Measurements from ENCODE around the gene SLC38A6.
A peak's percentile ranks its signal among the peaks of the same experiment; 100 is the strongest.

SLC38A6 gene

DNA sequence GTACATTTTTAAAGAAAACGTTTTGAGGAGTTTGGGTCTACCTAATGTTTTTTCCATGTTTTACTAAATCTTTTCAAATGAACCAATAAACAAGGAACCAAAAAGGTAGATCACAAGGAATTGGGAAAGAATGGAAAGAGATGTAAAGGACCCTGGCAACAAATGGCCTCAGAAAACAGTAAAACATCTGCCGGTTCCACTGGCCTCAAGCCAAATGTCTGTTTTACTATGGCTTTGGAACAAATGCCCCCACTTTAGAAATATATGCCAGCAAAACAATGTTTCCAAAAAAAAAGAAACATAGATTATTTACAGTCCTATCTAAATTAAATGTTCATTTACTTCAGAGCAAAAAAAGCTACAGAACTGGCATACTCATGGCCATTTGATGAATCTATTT is 3.2 kb upstream of the SLC38A6 start:
- DNase-seq (ENCODE audit: low read depth in 2 of 2) = no peak

DNA sequence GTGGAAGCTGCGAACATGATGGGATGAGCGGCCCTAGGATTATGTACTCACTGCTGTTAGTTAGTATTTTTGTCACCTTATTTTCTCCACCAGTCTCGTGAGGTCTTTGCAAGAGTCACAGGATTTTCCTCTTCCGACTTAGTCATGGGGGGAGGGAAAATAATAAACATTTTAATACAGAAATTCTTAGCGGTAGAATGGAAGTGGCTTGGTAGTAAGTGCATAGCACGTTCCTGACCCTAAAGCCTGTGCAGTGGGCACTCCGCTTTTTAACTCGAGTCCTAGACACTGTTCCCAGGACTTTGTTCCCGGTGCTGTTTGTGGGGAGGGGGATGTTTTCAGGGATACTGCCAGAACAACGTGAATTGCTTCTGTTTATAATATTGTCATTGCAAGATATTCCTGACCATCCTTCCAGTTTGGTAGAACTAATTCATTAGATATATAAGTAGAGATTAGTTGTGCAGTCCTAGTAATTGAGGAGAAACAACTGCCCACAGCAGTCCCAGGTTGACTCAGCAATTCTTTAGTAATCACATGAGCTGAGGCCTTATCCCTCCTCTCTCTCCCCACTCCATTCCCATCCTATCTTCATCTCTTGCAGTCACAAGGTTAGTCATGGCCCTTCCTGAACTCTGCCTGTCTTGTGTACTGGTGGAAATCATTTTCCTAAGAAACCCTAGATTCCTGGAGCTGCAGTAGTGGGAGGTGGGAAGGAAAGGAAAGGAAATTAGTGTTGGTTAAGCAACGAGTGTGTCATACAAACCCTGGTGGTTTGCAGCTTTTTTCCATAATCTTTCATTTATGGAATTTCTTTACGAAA is 799 bp downstream of the SLC38A6 start:
- DNase-seq (ENCODE audit: low read depth in 2 of 2) = no peak

DNA sequence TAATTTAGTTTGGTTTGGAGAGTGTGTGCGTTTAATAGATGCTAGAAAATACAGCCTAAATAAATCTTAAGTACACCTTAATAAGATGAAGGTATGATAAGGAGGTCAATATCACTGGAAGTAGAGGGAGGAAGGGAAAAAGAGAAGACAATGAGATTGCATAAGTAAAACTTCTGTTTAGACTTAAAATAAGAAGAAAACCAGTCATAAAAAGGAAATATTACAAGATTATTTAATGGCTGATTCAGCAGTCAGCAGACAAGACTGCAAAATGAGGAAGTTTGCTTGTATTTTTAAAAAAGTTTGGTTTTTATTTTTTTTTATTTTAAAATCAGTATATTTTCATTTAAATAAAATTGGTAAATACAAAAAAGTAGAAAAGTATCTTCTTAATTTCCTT is 3.2 kb downstream of the SLC38A6 start:
- no peak for DNase-seq (ENCODE audit: low read depth in 2 of 2)

DNA sequence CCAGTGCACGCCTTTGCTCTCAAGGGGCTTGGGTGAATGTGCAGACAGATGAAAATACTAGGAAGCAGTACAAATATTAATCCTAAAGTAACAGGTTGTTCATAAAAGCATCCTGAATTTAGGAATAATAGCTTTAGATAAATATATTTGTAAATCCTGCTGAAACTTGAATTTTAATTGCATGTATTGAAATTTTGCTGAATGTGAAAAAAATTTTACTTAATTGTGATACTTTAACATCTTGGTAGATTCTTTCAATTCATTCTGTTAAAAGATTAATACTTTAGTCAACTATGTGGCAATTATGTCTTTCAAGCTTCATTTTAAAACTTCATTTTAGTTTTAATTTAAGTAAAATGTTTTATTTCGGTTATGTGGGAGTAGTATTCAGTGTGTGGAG is 5.5 kb downstream of the SLC38A6 start:
- DNase-seq (ENCODE audit: low read depth in 2 of 2) = no peak

DNA sequence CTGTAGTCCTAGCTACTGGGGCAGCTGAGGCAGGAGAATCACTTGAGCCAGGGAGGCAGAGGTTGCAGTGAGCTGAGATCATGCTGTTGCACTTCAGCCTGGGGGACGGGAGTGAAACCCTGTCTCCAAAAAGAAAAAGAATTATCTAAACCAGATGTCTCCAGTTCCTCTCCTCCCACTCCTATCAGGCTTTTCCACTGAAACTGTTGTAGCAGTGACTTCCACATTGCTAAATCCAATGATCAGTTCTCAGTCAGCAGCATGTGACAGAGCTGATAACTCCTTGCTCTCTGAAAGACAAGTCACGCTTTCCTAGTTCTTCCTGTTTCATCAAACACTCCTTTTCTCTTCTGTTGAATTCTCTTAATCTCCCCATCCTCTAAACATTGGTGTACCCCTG is 8.6 kb downstream of the SLC38A6 start:
- DNase-seq (ENCODE audit: low read depth in 2 of 2) = no peak

DNA sequence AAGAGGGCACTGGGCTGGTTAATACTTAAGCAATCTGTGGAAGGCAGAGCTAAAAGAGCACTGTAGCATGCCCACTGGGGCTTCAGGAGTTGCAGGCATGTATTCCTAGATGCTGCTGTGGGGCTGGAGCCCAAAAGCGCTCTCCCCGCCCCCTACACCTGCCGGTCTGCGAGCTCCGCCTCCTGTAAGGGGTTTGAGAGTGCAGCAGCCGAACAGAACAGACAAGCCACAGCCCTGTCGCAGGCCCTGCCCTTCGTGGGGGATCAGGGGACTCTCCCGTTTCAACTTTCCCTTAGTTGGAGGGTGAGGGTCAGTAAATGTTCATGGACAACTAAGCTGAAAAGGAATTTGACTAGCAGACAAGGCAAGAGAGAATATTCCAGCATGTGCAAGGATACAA is 17.6 kb downstream of the SLC38A6 start:
- DNase-seq (ENCODE audit: low read depth in 2 of 2) = no peak

DNA sequence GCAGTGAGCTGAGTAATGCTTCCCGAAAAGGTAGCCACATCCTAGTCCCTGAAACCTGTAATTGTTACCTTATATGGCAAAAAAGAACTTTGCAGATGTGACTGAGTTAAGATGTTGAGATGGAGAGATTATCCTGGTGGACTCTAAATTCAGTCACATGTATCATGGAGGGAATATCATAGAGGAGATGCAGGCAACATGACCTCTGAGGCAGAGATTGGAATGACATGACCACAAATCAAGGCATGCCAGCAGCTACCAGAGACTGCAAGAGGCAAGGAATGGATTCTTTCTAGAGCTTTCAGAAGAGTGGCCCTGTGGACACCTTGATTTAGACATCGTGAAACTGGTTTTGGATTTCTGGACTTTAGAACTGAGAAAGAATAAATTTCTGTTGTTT is 18.5 kb downstream of the SLC38A6 start:
- DNase-seq (ENCODE audit: low read depth in 2 of 2) = no peak

DNA sequence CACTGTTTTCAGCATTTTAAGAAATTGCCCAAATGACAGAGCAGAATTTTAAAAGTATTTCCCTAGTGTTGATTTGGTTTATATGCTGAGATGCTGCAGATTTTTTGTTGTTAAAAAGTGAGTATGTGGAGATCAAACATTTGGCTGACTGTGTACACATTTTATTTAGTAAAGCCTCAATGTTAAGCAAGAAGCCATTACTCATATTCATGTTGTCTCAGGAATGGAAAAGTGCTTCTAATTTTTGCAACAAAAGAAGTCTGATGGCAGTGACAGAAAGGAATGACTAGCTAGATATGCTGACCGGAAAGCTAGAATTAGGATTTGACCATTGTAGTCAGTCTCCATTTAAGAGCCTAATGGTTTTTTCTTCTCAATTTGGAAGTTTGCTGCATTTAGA is 22.5 kb downstream of the SLC38A6 start:
- no peak for DNase-seq (ENCODE audit: low read depth in 2 of 2)

DNA sequence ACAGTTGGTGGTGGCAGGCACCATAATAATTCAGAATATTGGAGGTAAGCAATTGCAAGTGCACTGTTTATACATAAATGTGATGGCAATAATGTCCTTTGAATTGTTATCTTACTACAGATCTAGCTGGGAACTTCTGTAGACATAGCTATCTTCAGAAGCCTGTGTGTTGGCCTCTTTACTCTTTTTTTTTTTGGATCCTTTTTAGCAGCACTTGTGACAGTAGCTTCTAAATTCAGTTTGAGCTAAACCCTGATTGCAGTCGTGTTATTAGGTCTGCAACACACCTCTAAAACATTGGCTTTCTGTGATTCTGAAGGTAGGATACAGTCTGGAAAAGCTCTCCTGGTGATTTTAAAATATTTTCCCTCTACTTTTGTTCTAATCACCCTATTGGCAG is 38.5 kb downstream of the SLC38A6 start:
- DNase-seq (ENCODE audit: low read depth in 2 of 2) = no peak

DNA sequence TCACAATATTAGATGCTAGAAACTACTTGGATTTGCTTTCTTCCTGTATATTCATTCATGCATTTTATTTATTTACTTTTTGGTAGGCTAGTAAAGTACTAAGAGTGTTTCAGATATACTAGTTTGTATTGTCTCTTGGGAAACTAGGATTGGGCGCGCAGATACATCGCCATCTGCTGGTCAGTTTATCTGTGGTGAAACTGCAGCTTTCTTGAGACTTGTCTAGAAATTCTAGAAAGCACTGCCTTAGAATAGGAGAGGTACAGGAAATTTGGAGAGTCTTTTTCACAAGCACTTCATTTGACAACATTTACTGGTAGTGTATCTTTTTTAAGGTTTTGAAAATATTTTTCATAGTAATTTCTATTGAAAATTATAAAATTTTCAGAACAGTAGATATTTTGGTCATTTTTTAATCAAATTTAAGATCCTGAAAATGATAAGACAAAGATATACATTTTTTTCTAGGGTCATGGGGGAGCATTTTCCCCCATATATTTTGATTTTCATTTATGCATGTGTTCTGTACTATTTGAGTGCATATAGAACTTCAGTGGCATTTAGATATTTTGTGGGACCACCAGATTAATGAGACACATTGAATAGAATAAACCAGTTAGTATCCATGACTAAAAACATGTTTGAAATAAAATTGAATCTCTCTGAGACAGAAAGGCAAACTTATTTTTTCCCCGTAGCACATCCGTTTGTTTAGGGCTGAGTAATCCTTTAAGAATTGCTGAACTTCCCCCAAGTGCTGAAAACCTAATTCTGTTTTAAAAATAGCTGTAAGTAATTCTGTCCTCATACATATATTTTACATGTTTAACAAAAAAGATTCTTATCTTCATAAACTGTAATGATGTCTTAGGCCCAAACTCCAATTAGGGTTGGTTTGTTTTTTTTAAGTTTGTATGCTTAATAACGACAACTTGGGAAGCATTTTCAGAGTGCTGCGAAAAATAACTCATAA is 44.5 kb downstream of the SLC38A6 start:
- peak; percentile 14 to 16 for DNase-seq (ENCODE audit: low read depth in 2 of 2)

DNA sequence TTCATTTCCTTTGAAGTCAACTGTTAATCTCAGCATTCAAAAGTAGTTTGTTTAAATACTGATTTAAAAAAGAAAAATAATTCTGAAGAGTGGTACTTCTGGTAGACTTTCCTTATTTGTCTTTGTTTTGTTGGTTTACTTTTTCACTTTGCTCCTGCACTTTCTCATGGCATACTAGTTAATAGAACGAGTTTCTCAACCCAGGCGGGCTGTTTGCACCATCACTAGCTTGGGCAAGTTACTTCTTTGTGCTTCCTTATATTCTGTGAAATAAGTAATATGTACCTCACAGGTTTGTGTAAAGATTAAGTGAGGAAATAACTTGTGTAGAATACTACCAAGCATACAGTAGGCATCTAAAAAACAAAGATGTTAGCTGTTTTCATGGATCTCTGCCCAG is 45.5 kb downstream of the SLC38A6 start:
- no peak for DNase-seq (ENCODE audit: low read depth in 2 of 2)

DNA sequence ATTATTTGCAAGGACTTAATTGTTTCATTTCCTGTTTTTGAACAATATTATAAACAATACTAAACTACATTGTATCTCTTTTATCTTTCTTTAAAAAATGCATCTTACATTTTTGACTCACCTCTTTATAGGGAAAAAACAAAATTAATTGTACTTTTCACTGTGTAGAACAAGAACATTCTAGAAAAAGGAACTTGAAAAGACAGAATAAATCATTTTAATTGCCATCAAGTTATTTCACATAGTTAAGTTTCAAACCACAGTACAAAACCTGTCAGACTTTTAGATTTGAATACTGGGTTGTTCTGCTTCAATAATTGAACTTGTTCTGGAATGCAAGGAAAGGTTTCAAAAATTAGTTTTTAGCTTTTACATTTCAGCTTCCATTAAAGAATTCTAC is 50.0 kb downstream of the SLC38A6 start:
- DNase-seq (ENCODE audit: low read depth in 2 of 2) = no peak

DNA sequence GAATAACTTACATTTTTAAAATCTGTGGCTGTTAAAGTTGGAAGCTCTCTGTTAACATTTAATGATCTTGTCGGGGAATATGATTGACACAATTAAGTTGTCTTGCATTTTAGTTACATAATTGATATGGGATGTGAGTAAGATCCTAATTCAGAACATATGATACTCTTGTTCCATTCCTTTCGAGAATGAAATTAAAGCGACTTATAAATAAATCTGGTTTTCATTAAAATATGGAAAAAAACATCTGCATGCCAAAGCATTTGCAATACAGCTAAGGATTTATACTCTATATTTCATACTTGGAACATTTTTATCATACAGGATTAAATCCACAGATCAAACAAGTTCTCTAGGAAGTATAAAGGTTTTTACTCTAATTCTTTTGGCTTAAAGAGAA is 52.0 kb downstream of the SLC38A6 start:
- DNase-seq (ENCODE audit: low read depth in 2 of 2) = no peak

DNA sequence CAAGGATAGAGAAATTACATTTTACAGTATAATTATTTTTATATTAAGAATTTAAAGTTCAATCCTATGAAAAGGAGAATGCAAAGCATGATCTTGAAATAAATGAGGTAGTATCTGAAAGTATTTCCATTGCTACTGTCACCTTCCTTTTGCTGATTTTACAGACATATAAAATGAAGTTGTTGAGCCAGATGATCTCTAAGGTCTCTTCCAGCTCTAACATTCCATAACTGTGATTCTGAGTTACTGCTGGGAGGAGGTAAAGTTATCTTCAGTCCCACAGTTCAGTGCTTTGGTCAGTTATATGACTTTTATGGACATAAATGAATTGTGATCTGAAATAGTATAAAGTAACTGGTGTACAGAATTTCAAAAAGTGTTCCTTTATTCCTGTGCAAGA is 52.8 kb downstream of the SLC38A6 start:
- DNase-seq (ENCODE audit: low read depth in 2 of 2) = no peak

DNA sequence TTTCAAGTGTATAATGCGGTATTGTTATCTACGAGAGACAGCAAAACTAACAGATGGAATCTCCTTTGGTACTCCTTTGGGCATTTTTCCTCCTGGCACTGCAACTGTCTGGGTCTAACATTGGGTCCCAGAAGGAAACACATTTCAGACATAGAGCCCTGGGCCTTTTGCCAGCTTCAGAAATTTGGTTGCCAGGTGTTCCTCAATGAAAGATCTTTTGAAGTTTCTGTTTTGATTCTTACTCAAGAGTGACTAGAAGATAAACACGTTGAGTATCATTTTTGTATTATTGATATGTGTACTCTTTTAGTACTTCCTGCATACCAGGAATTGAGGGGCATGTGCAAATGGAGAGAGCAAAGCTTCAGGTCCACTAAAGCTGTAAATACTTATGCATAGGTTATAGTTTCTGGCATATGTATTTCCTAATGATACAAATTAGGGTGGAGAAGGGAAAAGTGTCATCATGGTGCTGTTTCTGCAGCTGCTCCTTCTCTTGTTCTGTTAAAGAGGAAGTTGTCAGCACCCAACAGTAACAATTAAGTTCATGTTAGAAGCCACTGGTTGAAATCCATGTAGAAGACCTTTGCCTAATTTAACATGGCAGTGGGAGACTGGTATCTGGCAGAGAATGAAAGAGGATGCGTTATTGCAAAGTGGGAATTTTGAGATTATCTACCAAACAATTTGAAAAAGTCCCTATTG is 53.5 kb downstream of the SLC38A6 start:
- no peak for DNase-seq (ENCODE audit: low read depth in 2 of 2)

DNA sequence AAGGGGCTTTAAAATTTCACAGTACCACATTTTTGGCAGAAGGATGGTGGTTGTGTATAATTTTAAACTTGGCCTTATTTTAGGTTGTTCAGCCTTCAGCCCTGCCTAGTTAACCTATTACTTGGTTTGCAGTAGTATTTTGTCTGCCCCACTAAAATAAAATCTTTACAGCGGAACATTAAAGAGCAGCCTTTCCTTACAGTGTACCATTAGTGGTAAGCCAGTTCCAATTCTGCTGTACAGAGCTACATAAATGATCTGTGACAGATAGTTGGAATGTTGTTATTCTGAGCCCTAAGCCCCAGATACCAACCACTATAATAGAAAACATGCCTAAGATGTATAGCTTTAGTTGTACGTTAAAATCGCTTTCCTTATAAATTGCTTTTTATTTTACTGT is 56.2 kb downstream of the SLC38A6 start:
- no peak for DNase-seq (ENCODE audit: low read depth in 2 of 2)

DNA sequence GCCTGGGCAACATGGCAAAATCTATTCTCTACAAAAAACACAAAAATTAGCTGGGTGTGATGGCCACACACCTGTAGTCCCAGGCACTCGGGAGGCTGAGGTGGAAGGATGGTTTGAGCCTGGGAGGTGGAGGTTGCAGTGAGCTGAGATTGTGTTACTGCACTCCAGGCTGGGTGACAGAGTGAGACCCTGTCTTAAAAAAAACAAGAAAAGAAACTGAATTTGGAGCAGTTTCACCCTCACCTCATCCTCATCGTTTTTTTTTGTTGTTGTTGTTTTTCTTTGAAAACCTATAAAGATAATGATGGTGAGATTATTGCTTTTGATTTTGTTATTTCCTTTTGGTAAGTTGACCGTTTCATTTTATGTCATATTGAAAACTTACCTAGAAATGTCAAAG is 60.7 kb downstream of the SLC38A6 start:
- DNase-seq (ENCODE audit: low read depth in 2 of 2) = no peak

DNA sequence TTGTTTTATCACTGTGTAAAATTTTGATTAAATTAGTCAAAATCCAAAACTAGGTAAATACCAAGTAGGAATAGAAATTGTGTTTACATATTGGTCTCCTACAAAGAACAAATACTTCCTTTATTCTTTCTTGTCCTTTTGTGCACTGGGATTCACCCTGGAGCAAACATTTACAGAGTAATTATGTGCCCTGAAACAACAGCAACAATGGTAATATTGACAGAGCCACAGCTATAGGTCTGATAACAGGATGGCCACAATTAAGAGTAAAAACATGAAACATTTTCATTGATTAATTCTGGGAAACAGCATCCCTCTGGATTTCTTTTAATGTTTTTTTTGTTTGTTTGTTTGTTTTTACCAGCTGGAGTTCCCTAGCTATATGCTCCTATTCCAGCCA is 61.2 kb downstream of the SLC38A6 start:
- no peak for DNase-seq (ENCODE audit: low read depth in 2 of 2)

DNA sequence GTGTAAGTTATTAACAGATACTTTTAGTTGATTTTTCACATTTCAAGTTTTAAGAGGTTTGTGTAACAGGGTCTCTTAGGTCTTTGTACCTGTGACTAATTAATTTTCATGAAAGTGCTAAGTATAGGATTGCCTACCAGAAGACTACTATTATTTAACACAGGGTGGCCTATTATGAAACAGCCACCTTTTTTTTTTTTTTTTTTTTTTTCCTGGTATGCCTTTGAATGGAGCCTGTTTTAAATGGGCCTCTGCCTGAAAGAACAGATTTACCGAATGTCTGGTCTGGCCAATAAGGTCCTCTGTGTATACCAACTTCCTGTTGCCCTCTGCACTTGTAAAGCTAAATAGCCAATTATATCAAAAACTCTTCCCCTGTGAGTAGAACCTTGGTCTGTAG is 62.5 kb downstream of the SLC38A6 start:
- DNase-seq (ENCODE audit: low read depth in 2 of 2) = no peak

DNA sequence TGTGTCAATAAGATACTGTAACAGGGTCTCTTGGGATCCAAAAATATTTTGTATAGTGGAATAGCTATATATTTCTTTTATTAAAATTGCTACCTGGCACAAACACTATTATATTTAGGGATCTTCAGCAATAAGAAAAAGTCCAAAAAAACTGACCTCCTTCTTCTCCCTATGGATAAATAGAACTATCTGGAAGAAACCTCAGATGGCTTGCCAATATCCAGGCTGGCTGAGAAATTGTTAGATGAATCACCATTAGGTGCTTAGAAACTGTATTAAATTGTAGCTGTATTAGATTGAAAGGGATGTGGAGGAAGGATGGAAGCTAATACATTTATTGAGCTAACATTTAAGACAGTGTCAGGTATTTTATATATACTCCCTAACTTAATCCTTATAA is 66.0 kb downstream of the SLC38A6 start:
- DNase-seq (ENCODE audit: low read depth in 2 of 2) = no peak

DNA sequence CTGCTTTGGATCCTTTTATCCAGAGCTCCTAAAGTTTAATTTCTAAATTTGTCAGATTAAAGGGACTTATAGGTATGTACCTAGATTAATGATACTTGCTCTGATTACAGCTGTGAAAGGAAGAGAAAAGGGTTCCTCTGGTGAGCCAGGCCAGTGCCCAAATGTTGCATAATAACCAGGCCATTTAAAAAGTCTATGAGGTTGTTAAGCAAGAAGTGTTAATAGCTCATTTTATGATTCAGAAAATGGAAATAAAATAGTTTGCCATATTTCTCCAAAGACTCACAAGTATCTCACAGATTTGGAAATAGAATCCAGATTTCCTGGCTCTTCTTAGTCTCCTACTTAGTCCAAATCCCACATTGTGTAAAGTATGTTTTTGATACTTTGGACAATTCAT is 67.6 kb downstream of the SLC38A6 start:
- DNase-seq (ENCODE audit: low read depth in 2 of 2) = no peak

DNA sequence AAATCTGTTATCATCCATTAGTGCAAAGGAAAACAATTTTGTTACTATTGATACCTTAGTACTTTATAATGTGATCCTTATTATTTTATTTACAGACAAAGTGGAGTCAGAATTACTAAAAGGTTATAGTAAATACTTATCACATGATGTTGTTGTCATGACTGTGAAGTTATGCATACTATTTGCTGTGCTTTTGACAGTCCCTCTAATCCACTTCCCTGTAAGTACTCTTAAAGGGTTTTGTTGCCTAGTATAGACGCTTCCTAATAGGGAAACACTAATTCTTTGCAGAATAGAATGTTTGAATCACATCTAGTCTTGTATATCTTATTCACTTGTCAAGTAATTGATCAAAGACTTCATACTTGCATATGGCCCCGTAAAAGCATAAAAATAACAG is 69.4 kb downstream of the SLC38A6 start:
- no peak for DNase-seq (ENCODE audit: low read depth in 2 of 2)
